CD4-positive, alpha-beta T cell (primary cell): ENCODE measurements around the gene ADGRL3. TPM values are rescaled to one million over a fixed set of nuclear protein-coding genes. Genes with fewer than 3 reads are reported as not detected.

ENCODE experiments used
- ATAC-seq: fragments of 200-7000 bp; cut with Tn5 transposase; one replicate; pipeline ENCODE4 v1.10.0; 2022; ENCODE audit warnings: mild to moderate bottlenecking; ENCODE audit not compliant: poor library complexity
- CTCF ChIA-PET: fragments of 350-600 bp; sonication (Branson Sonifier 250); formaldehyde crosslinking; loops from one replicate; lab custom pipeline; 2021; ENCODE audit warnings: antibody characterized with exemption, inconsistent platforms; lab: Charles Lee
- POLR2A ChIA-PET: fragments of 350-600 bp; sonication (Branson Sonifier 250); formaldehyde crosslinking; loops from one replicate; lab custom pipeline; 2021; ENCODE audit warnings: antibody characterized with exemption, inconsistent platforms; lab: Charles Lee
- DNase-seq, 14 experiments: peaks; one replicate each; pipeline ENCODE4 v3.0.0-alpha.2; 2013 to 2020; ENCODE audit warnings: mixed read lengths in 2 of 14
- H3K27ac ChIP-seq, 2 donors: one replicate each; pipeline versions ENCODE4 v1.5.1 to v1.7.0; 2013; ENCODE audit warnings: low read length in 2 of 2, low read depth in 1 of 2, mild to moderate bottlenecking in 1 of 2
- H3K27me3 ChIP-seq, 2 experiments: 1 replicate in 1 of 2; 2 replicates in 1 of 2; pipeline versions ENCODE4 v1.6.1 to v1.7.0; 2013; ENCODE audit warnings: low read length in 2 of 2, control low read depth in 1 of 2, mild to moderate bottlenecking in 1 of 2, moderate library complexity in 1 of 2; ENCODE audit not compliant: insufficient read depth in 2 of 2, control insufficient read depth in 1 of 2
- H3K36me3 ChIP-seq: one replicate; pipeline ENCODE4 v1.6.1; 2013; ENCODE audit warnings: low read length, control low read depth; ENCODE audit not compliant: insufficient read depth
- H3K4me1 ChIP-seq: one replicate; pipeline ENCODE4 v1.6.1; 2013; ENCODE audit warnings: low read length, control low read depth; ENCODE audit not compliant: insufficient read depth
- H3K4me3 ChIP-seq: one replicate; pipeline ENCODE4 v1.5.1; 2013; ENCODE audit warnings: mild to moderate bottlenecking, low read length, moderate library complexity
- H3K9me3 ChIP-seq, 2 experiments: 1 replicate in 1 of 2; 2 replicates in 1 of 2; pipeline versions ENCODE4 v1.6.1 to v1.7.0; 2013; ENCODE audit warnings: low read length in 2 of 2, mild to moderate bottlenecking in 2 of 2, control low read depth in 1 of 2, moderate library complexity in 1 of 2; ENCODE audit not compliant: control insufficient read depth in 1 of 2, insufficient read depth in 1 of 2
- H3K27ac Mint-ChIP-seq: one replicate; pipeline ENCODE4 v1.8.0; 2020; ENCODE audit warnings: mixed read lengths
- H3K27me3 Mint-ChIP-seq: one replicate; pipeline ENCODE4 v1.8.0; 2021; ENCODE audit warnings: mixed read lengths
- H3K36me3 Mint-ChIP-seq: one replicate; pipeline ENCODE4 v1.8.0; 2021; ENCODE audit warnings: low read depth, mixed read lengths
- H3K4me1 Mint-ChIP-seq: one replicate; pipeline ENCODE4 v1.8.0; 2021; ENCODE audit warnings: low read depth, mixed read lengths
- H3K4me3 Mint-ChIP-seq: one replicate; pipeline ENCODE4 v1.8.0; 2020; ENCODE audit warnings: mild to moderate bottlenecking, mixed read lengths
- H3K9me3 Mint-ChIP-seq: one replicate; pipeline ENCODE4 v1.8.0; 2020; ENCODE audit warnings: mixed read lengths
- CTCF ChIP-seq: fragments of 200-600 bp; IDR thresholded peaks from one replicate; pipeline ENCODE4 v1.8.0; 2022; ENCODE audit warnings: antibody characterized with exemption, mild to moderate bottlenecking
- intact Hi-C, 2 experiments: fragments of 100-400 bp; cut with DNase I in 1 of 2; cut with micrococcal nuclease in 1 of 2; formaldehyde crosslinking; loops; one replicate each; pipeline versions ENCODE4 v1.15.1 to v1.9.0; 2023 to 2025; cut with DNase I, micrococcal nuclease
- total RNA-seq, 174 experiments: library from RNA in 2 of 174; stranded (reverse) in 2 of 174; gene quantifications; one replicate each; pipeline ENCODE4 v1.2.3 and lab custom pipeline; 2021 to 2026

Gene ADGRL3
- total RNA-seq, 2 experiments from 2014 or later, result not detected

- Histone ChIP-seq H3K27ac (no peak overlapping the region), H3K36me3 (no peaks in the 10 kb centered on the region), H3K4me1 (no peaks in the 10 kb centered on the region), H3K27me3 (no peaks in the 10 kb centered on the region), H3K9me3 (peaks cover 0 to 4% of the 10 kb centered on the region in 2 experiments), H3K4me3 (no peak overlapping the region)
- no peak for TF ChIP-seq CTCF
- no peaks in the 10 kb centered on the region for H3K4me1 Mint-ChIP-seq
- no peak overlapping the region for H3K27ac Mint-ChIP-seq
- no peak for ATAC-seq
- no peaks in the 10 kb centered on the region for H3K36me3 Mint-ChIP-seq
- no peak for DNase-seq
- intact Hi-C loops, result no loop called here
- ChIA-PET CTCF (no interaction called here), POLR2A (no interaction called here)
- H3K4me3 Mint-ChIP-seq, result no peak overlapping the region
- no peaks in the 10 kb centered on the region for H3K27me3 Mint-ChIP-seq
- H3K9me3 Mint-ChIP-seq, result peaks cover 10% of the 10 kb centered on the region
Observed at GRCh38 chr4:61561028-61561427, 360.9 kb downstream of the ADGRL3 start.

GRCh38 chr4:61571761-61572559, 371.8 kb downstream of the ADGRL3 start:
- intact Hi-C loops, result no loop called here
- Histone ChIP-seq H3K27ac (no peak overlapping the region), H3K9me3 (no peaks in the 10 kb centered on the region), H3K27me3 (no peaks in the 10 kb centered on the region), H3K4me1 (no peaks in the 10 kb centered on the region), H3K4me3 (no peak overlapping the region), H3K36me3 (no peaks in the 10 kb centered on the region)
- H3K27me3 Mint-ChIP-seq, result no peaks in the 10 kb centered on the region
- no peaks in the 10 kb centered on the region for H3K9me3 Mint-ChIP-seq
- CTCF ChIA-PET, result no interaction called here
- no peaks in the 10 kb centered on the region for H3K4me1 Mint-ChIP-seq
- ATAC-seq (no peak), DNase-seq (no peak)
- H3K4me3 Mint-ChIP-seq, result no peak overlapping the region
- no peaks in the 10 kb centered on the region for H3K36me3 Mint-ChIP-seq
- H3K27ac Mint-ChIP-seq, result no peak overlapping the region
- POLR2A ChIA-PET, result no interaction called here
- no peak for TF ChIP-seq CTCF

GRCh38 chr4:61575796-61576195, 375.7 kb downstream of the ADGRL3 start:
- CTCF ChIA-PET, result no interaction called here
- no peak for DNase-seq

More at GRCh38 chr4:61575796-61576195, 375.7 kb downstream of the ADGRL3 start:
- Mint-ChIP-seq H3K36me3 (no peaks in the 10 kb centered on the region), H3K4me3 (no peak overlapping the region), H3K4me1 (no peaks in the 10 kb centered on the region), H3K27me3 (no peaks in the 10 kb centered on the region), H3K9me3 (peaks cover 6% of the 10 kb centered on the region), H3K27ac (no peak overlapping the region)
- Histone ChIP-seq H3K9me3 (no peaks in the 10 kb centered on the region), H3K4me3 (no peak overlapping the region), H3K27ac (no peak overlapping the region), H3K4me1 (no peaks in the 10 kb centered on the region), H3K27me3 (no peaks in the 10 kb centered on the region), H3K36me3 (no peaks in the 10 kb centered on the region)
- no peak for TF ChIP-seq CTCF
- intact Hi-C loops, result no loop called here
- POLR2A ChIA-PET, result no interaction called here
- ATAC-seq, result no peak
